IMR-90 (cell line): ENCODE results near the gene ITM2B. TPM values are rescaled to one million over a fixed set of nuclear protein-coding genes. Genes with fewer than 3 reads are reported as not detected.

Source experiments
- ATAC-seq: fragments of 200-7000 bp; cut with Tn5 transposase; 2 replicates; pipeline ENCODE4 v1.9.1; 2020; ENCODE audit warnings: low read depth, mild to moderate bottlenecking, moderate library complexity
- BruUV-seq: library from RNA; stranded (reverse); fragments of 400-500 nt; replicated peaks from 2 replicates; lab custom pipeline; 2021; lab: Mats Ljungman, UMichigan
- CTCF ChIA-PET: fragments of 300-600 bp; formaldehyde crosslinking; extraction: SDS; loops from one replicate; lab custom pipeline; 2021; ENCODE audit warnings: antibody characterized with exemption; lab: Yijun Ruan, JAX
- POLR2A ChIA-PET: fragments of 300-600 bp; sonication (Branson Sonifier 250); formaldehyde crosslinking; loops from one replicate; lab custom pipeline; 2022; ENCODE audit warnings: antibody characterized with exemption; ENCODE audit not compliant: unreplicated experiment; lab: Charles Lee
- DNase-seq: peaks from one replicate; pipeline ENCODE4 v3.0.0; 2013
- H2AFZ ChIP-seq: replicated peaks from 2 replicates; pipeline ENCODE3; 2013; ENCODE audit warnings: low read length, mild to moderate bottlenecking; ENCODE audit not compliant: poor library complexity
- H2AK5ac ChIP-seq: 2 replicates; pipeline ENCODE4 v1.6.1; 2013; ENCODE audit warnings: low read depth, low read length, inconsistent platforms
- H2AK9ac ChIP-seq: replicated peaks from 2 replicates; pipeline ENCODE3; 2013; ENCODE audit warnings: mild to moderate bottlenecking, low read depth, low read length, moderate library complexity; ENCODE audit not compliant: poor library complexity
- H2BK120ac ChIP-seq: 2 replicates; pipeline ENCODE4 v1.6.1; 2013; ENCODE audit warnings: low read depth, low read length, inconsistent platforms
- H2BK15ac ChIP-seq: 3 replicates; pipeline ENCODE4 v1.6.1; 2013; ENCODE audit warnings: low read depth, low read length, inconsistent platforms
- H2BK20ac ChIP-seq: 2 replicates; pipeline ENCODE4 v1.6.1; 2013; ENCODE audit warnings: low read depth, mild to moderate bottlenecking, inconsistent platforms, low read length, moderate library complexity
- H2BK5ac ChIP-seq: 2 replicates; pipeline ENCODE4 v1.6.1; 2013; ENCODE audit warnings: mild to moderate bottlenecking, low read depth, low read length, inconsistent platforms; ENCODE audit not compliant: poor library complexity, severe bottlenecking
- H3K14ac ChIP-seq: replicated peaks from 2 replicates; pipeline ENCODE4 v1.6.1; 2013; ENCODE audit warnings: low read depth, low read length, inconsistent platforms
- H3K18ac ChIP-seq: 2 replicates; pipeline ENCODE4 v1.6.1; 2013; ENCODE audit warnings: low read depth, low read length, control low read depth
- H3K23ac ChIP-seq: 2 replicates; pipeline ENCODE4 v1.6.1; 2013; ENCODE audit warnings: low read depth, low read length, inconsistent platforms
- H3K27ac ChIP-seq: 2 replicates; pipeline ENCODE4 v1.5.1; 2013; ENCODE audit warnings: mild to moderate bottlenecking, control low read depth, low read length; ENCODE audit not compliant: insufficient read depth
- H3K27me3 ChIP-seq: 2 replicates; pipeline ENCODE4 v1.6.1; 2013; ENCODE audit warnings: low read length; ENCODE audit not compliant: control insufficient read depth, insufficient read depth
- H3K36me3 ChIP-seq: 2 replicates; pipeline ENCODE4 v1.6.1; 2013; ENCODE audit warnings: low read length, mixed read lengths; ENCODE audit not compliant: control insufficient read depth, insufficient read depth
- H3K4ac ChIP-seq: 2 replicates; pipeline ENCODE4 v1.6.1; 2013; ENCODE audit warnings: low read depth, low read length, inconsistent platforms
- H3K4me1 ChIP-seq: 2 replicates; pipeline ENCODE4 v1.6.1; 2013; ENCODE audit warnings: low read length, mixed read lengths; ENCODE audit not compliant: control insufficient read depth, insufficient read depth
- H3K4me2 ChIP-seq: 2 replicates; pipeline ENCODE4 v1.6.1; 2013; ENCODE audit warnings: low read depth, mild to moderate bottlenecking, control low read depth, low read length, moderate library complexity
- H3K4me3 ChIP-seq: 2 replicates; pipeline ENCODE4 v1.5.1; 2013; ENCODE audit warnings: low read depth, mild to moderate bottlenecking, control low read depth, low read length, moderate library complexity; ENCODE audit not compliant: insufficient read depth
- H3K56ac ChIP-seq: 2 replicates; pipeline ENCODE4 v1.6.1; 2013; ENCODE audit warnings: low read length, inconsistent platforms; ENCODE audit not compliant: insufficient read depth; ENCODE audit errors: extremely low read depth
- H3K79me1 ChIP-seq, 2 experiments: 2 replicates each; pipeline ENCODE4 v1.6.1; 2013; ENCODE audit warnings: low read length in 2 of 2, inconsistent platforms in 1 of 2, low read depth in 1 of 2
- H3K9ac ChIP-seq: 2 replicates; pipeline ENCODE4 v1.6.1; 2013; ENCODE audit warnings: low read depth, low read length, control low read depth
- H3K9me1 ChIP-seq: 2 replicates; pipeline ENCODE4 v1.6.1; 2013; ENCODE audit warnings: low read length, inconsistent platforms; ENCODE audit not compliant: insufficient read depth
- H3K9me3 ChIP-seq: 2 replicates; pipeline ENCODE4 v1.6.1; 2013; ENCODE audit warnings: low read length; ENCODE audit not compliant: control insufficient read depth, insufficient read depth
- H4K20me1 ChIP-seq: 2 replicates; pipeline ENCODE4 v1.6.1; 2013; ENCODE audit warnings: low read length, inconsistent platforms; ENCODE audit not compliant: insufficient read depth
- H4K5ac ChIP-seq: 2 replicates; pipeline ENCODE4 v1.6.1; 2013; ENCODE audit warnings: mild to moderate bottlenecking, low read depth, low read length, control low read depth
- H4K8ac ChIP-seq, 2 experiments: 2 replicates each; pipeline ENCODE4 v1.6.1; 2013; ENCODE audit warnings: low read depth in 2 of 2, low read length in 2 of 2, control low read depth in 1 of 2, inconsistent platforms in 1 of 2
- H4K91ac ChIP-seq: 2 replicates; pipeline ENCODE4 v1.6.1; 2013; ENCODE audit warnings: low read depth, low read length, inconsistent platforms; ENCODE audit not compliant: insufficient read depth
- CEBPB ChIP-seq: IDR thresholded peaks from 2 replicates; pipeline ENCODE4 v1.6.1; 2012; ENCODE audit warnings: low read depth, low read length, improper control_type of control experiment
- RAD21 ChIP-seq: IDR thresholded peaks from 2 replicates; pipeline ENCODE4 v1.6.1; 2012; ENCODE audit warnings: low read length, improper control_type of control experiment
- RFX5 ChIP-seq: IDR thresholded peaks from 2 replicates; pipeline ENCODE4 v1.8.0; 2012; ENCODE audit warnings: low read depth, mild to moderate bottlenecking, low read length, moderate library complexity
- WGBS, 2 experiments: methylation state at CpG; one replicate each; pipeline versions ENCODE4 v1.1.5 to v1.1.7; 2013; ENCODE audit warnings: missing lambda C conversion rate in 2 of 2; ENCODE audit not compliant: insufficient read length in 1 of 2; ENCODE audit errors: extremely low coverage in 2 of 2; 5-methylcytosine and 5-hydroxymethylcytosine counted together
- dilution Hi-C: fragments of 300-500 bp; cut with HindIII; formaldehyde crosslinking; loops from one replicate; pipeline ENCODE4 v1.14.3; 2018; ENCODE audit warnings: low sequenced_read_pairs; ENCODE audit not compliant: unreplicated experiment
- in situ Hi-C: fragments of 300-500 bp; cut with MboI; formaldehyde crosslinking; loops from 3 replicates; pipeline ENCODE4 v1.14.3; 2019; ENCODE audit warnings: low sequenced_read_pairs, inconsistent platforms, mixed read lengths
- intact Hi-C: fragments of 100-400 bp; cut with micrococcal nuclease; formaldehyde crosslinking; loops from 2 replicates; pipeline ENCODE4 v1.10.0; 2022
- polyA plus RNA-seq, 3 experiments: library from polyadenylated mRNA; depleted of rRNA; stranded (reverse); fragments of >200 nt; gene quantifications; 2 replicates each; pipeline ENCODE4 v1.2.3, GENCODE V29; 2012; ENCODE audit warnings: low replicate concordance in 1 of 3
- total RNA-seq: library from RNA; depleted of rRNA; stranded (reverse); fragments of >200 nt; gene quantifications from 2 replicates; pipeline ENCODE4 v1.2.3, GENCODE V29; 2012
- TF ChIP-seq, protein P1 (sequence below): conservative IDR thresholded peaks from 2 replicates; pipeline ENCODE4 v1.5.1; 2012; ENCODE audit warnings: mild to moderate bottlenecking, low read depth, low read length, improper control_type of control experiment

Gene ITM2B
- total and polyA plus RNA-seq, 2 of the 4 experiments (the other 2 are of a cell fraction): 51.1 to 158 TPM

DNA sequence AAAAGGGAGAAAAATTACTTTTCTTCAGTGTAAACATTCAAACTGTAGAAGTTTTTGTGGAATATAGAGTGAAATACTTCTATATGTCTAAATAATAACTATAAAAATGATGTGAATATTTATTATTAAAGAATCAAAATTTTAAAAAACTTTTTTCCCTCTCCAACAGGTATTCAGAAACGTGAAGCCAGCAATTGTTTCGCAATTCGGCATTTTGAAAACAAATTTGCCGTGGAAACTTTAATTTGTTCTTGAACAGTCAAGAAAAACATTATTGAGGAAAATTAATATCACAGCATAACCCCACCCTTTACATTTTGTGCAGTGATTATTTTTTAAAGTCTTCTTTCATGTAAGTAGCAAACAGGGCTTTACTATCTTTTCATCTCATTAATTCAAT, 28.0 kb downstream of the ITM2B start:
- no peak overlapping the region for H3K4me3 ChIP-seq
- H3K18ac ChIP-seq: no peak overlapping the region
- H3K27me3 ChIP-seq: no peaks in the 10 kb centered on the region
- no peak overlapping the region for H3K9ac ChIP-seq
- H2AFZ ChIP-seq: no peak overlapping the region
- no peak for TF ChIP-seq RAD21
- TF ChIP-seq, protein P1, sequence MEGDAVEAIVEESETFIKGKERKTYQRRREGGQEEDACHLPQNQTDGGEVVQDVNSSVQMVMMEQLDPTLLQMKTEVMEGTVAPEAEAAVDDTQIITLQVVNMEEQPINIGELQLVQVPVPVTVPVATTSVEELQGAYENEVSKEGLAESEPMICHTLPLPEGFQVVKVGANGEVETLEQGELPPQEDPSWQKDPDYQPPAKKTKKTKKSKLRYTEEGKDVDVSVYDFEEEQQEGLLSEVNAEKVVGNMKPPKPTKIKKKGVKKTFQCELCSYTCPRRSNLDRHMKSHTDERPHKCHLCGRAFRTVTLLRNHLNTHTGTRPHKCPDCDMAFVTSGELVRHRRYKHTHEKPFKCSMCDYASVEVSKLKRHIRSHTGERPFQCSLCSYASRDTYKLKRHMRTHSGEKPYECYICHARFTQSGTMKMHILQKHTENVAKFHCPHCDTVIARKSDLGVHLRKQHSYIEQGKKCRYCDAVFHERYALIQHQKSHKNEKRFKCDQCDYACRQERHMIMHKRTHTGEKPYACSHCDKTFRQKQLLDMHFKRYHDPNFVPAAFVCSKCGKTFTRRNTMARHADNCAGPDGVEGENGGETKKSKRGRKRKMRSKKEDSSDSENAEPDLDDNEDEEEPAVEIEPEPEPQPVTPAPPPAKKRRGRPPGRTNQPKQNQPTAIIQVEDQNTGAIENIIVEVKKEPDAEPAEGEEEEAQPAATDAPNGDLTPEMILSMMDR: no peak
- TF ChIP-seq RFX5: no peak
- TF ChIP-seq CEBPB: peak; percentile 73
- in situ Hi-C loops (no loop called here), dilution Hi-C loops (no loop called here), intact Hi-C loops (no loop called here)
- no peak overlapping the region for H4K91ac ChIP-seq
- no peak overlapping the region for H3K4me2 ChIP-seq
- 0 out of 2 replicates have a peak, but pooled peaks cover 3% of the 10 kb centered on the region for H3K9me1 ChIP-seq
- H4K5ac ChIP-seq: no peak overlapping the region
- no peak overlapping the region for H2BK20ac ChIP-seq
- H3K56ac ChIP-seq: no peak overlapping the region
- H3K36me3 ChIP-seq: peaks cover 19% of the 10 kb centered on the region
- no TSS peak for BruUV-seq
- H3K4me1 ChIP-seq: no peaks in the 10 kb centered on the region
- DNase-seq (no peak), ATAC-seq (no peak)
- no peaks in the 10 kb centered on the region for H4K20me1 ChIP-seq
- H2BK15ac ChIP-seq: no peak overlapping the region
- no peak overlapping the region for H2AK9ac ChIP-seq
- POLR2A ChIA-PET: no interaction called here
- H3K23ac ChIP-seq: no peak overlapping the region
- H2BK5ac ChIP-seq: no peak overlapping the region
- no peak overlapping the region for H3K27ac ChIP-seq
- no peak overlapping the region for H3K14ac ChIP-seq
- no peak overlapping the region for H4K8ac ChIP-seq
- WGBS, 2 experiments: no CpG with 5 or more reads among the region's 4 CpGs
- no peak overlapping the region for H3K4ac ChIP-seq
- no peak overlapping the region for H2AK5ac ChIP-seq
- H3K9me3 ChIP-seq: no peaks in the 10 kb centered on the region
- no peak overlapping the region for H2BK120ac ChIP-seq
- CTCF ChIA-PET: no interaction called here
- peaks cover 0 to 3% of the 10 kb centered on the region in 2 experiments; a peak in 1 of 4 replicates for H3K79me1 ChIP-seq
